Glutamatergic neuron (in vitro differentiated cells): Measurements from ENCODE around the gene ING2. TPM values are rescaled to one million over a fixed set of nuclear protein-coding genes. Genes with fewer than 3 reads are reported as not detected.
"Not testable (repeated sequence)": the region's sequence is repeated elsewhere in the genome, so short reads cannot be mapped to it uniquely, and the experiment has no call there.

ENCODE experiments used
- DNase-seq: peaks from one replicate; pipeline ENCODE4 v3.0.0; 2022
- H3K27ac Mint-ChIP-seq: one replicate; pipeline ENCODE4 v1.8.0; 2020; ENCODE audit warnings: mild to moderate bottlenecking, mixed read lengths, inconsistent platforms; ENCODE audit not compliant: unreplicated experiment
- H3K27me3 Mint-ChIP-seq: one replicate; pipeline ENCODE4 v1.8.0; 2020; ENCODE audit warnings: mild to moderate bottlenecking, moderate library complexity, mixed read lengths, inconsistent platforms; ENCODE audit not compliant: unreplicated experiment
- H3K36me3 Mint-ChIP-seq: one replicate; pipeline ENCODE4 v1.8.0; 2020; ENCODE audit warnings: mild to moderate bottlenecking, mixed read lengths, inconsistent platforms; ENCODE audit not compliant: unreplicated experiment
- H3K4me1 Mint-ChIP-seq: one replicate; pipeline ENCODE4 v1.8.0; 2020; ENCODE audit warnings: mild to moderate bottlenecking, low read depth, mixed read lengths, inconsistent platforms; ENCODE audit not compliant: unreplicated experiment
- H3K4me3 Mint-ChIP-seq: one replicate; pipeline ENCODE4 v1.8.0; 2020; ENCODE audit warnings: mild to moderate bottlenecking, mixed read lengths, inconsistent platforms; ENCODE audit not compliant: unreplicated experiment
- H3K9me3 Mint-ChIP-seq: one replicate; pipeline ENCODE4 v1.8.0; 2020; ENCODE audit warnings: mild to moderate bottlenecking, moderate library complexity, mixed read lengths, inconsistent platforms; ENCODE audit not compliant: unreplicated experiment
- long read RNA-seq: library from polyadenylated mRNA; unstranded; transcript quantifications from one replicate; pipeline ENCODE4 v2.0.0, GENCODE V29; 2020; ENCODE audit not compliant: unreplicated experiment
- total RNA-seq: library from RNA; stranded (reverse); fragmentation: NEBNext Ultra II Directional; extraction: Animal tissue kit (Norgen Biotek cat#: 25700); gene quantifications from one replicate; pipeline ENCODE4 v1.2.1, GENCODE V29; 2021; ENCODE audit not compliant: unreplicated experiment
- TF ChIP-seq, protein P1 (sequence below): fragments of 200-600 bp; sonication (generic); IDR thresholded peaks from one replicate; pipeline ENCODE4 v1.5.0; 2021; ENCODE audit not compliant: partially characterized antibody, unreplicated experiment

ING2 gene
- 4.8 TPM for total RNA-seq
- long read RNA-seq, partial matches to known transcripts, result 0 of 1 reads
- long read RNA-seq, other reads (novel, unspliced or antisense), result 0 of 1 reads

DNA sequence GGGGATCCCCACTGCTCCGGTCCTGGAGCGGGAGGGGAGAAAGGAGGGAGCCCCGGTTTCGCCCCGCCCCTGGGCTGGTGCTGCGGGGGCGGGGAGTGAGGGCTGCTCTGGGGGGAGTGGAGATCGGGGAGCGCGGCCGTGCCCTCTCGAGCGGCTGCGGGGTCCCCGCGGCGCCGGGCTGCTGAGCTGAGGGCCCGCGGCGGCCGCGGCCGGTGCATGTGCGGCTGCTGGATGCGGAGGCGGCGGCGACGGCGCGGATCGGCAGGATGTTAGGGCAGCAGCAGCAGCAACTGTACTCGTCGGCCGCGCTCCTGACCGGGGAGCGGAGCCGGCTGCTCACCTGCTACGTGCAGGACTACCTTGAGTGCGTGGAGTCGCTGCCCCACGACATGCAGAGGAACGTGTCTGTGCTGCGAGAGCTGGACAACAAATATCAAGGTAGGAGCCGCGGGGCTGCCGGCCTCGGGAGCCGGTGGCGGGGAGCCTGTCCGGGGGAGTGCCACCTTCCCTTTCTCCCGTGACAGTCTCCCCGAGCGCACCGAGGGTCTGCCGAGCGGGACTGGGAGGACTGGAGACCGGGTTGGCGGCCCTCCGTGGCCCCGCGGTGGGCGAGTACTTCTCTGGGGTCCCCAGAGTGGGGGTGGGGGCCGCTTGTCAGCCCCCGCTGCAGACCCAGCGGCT, at the start of gene ING2:
TSS of gene ING2 (plus strand) at position 129 of the 681 bp plus-strand sequence. CDS start at position 267, 138 bp downstream.
- peak within 1 kb of the TSS; percentile 90 for H3K4me3 Mint-ChIP-seq
- H3K27ac Mint-ChIP-seq, result peak within 1 kb of the TSS; percentile 86
- no peaks in the 10 kb centered on the region for H3K36me3 Mint-ChIP-seq
- DNase-seq, result peak; percentile 74
- H3K27me3 Mint-ChIP-seq, result peaks cover 8% of the 10 kb centered on the region
- H3K9me3 Mint-ChIP-seq, result peaks cover 10% of the 10 kb centered on the region
- TF ChIP-seq, protein P1, sequence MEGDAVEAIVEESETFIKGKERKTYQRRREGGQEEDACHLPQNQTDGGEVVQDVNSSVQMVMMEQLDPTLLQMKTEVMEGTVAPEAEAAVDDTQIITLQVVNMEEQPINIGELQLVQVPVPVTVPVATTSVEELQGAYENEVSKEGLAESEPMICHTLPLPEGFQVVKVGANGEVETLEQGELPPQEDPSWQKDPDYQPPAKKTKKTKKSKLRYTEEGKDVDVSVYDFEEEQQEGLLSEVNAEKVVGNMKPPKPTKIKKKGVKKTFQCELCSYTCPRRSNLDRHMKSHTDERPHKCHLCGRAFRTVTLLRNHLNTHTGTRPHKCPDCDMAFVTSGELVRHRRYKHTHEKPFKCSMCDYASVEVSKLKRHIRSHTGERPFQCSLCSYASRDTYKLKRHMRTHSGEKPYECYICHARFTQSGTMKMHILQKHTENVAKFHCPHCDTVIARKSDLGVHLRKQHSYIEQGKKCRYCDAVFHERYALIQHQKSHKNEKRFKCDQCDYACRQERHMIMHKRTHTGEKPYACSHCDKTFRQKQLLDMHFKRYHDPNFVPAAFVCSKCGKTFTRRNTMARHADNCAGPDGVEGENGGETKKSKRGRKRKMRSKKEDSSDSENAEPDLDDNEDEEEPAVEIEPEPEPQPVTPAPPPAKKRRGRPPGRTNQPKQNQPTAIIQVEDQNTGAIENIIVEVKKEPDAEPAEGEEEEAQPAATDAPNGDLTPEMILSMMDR, result no peak
- peaks cover 9% of the 10 kb centered on the region for H3K4me1 Mint-ChIP-seq

DNA sequence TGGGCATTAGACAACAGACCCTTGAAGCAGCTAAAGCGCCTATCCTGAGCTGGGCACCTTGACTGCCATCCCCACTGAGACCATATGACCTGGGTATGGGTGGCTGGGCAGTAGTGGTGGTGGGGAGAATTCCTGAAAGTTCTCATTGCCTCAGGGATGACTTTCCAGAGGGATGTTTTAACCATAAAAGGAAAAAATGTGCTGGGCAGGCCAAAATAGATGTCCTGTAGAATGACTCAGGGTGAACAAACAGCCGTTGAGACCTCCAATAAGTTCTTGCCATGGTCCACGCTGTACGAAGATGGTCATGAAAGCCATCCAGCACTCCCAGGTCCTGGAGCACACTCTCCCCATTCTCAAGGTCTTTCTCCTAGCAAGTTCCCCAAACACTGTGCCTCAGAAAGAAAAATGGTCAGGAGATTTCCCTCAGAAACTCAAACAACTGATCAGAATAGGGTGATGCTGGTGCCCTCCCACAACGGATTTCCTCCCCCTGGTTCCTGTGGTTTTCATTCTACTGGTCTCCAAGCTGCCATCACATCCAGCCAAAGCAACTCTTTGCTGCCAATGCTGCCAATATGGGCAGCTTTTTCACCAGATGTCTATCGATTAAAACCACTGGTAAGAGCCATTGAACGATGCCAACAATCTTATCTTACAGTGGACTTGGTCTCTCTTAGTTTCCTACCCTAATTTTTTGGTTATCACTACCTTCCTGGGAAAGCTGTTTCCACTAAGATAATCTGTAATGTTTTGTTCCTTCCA, 49.2 kb upstream of the ING2 start:
- DNase-seq, result no peak
- H3K27ac Mint-ChIP-seq, result no peak overlapping the region
- H3K9me3 Mint-ChIP-seq, result peaks cover 3% of the 10 kb centered on the region
- no peaks in the 10 kb centered on the region for H3K4me1 Mint-ChIP-seq
- H3K36me3 Mint-ChIP-seq, result peaks cover 11% of the 10 kb centered on the region
- H3K27me3 Mint-ChIP-seq, result no peaks in the 10 kb centered on the region
- TF ChIP-seq, protein P1, result no peak
- H3K4me3 Mint-ChIP-seq, result no peak overlapping the region

DNA sequence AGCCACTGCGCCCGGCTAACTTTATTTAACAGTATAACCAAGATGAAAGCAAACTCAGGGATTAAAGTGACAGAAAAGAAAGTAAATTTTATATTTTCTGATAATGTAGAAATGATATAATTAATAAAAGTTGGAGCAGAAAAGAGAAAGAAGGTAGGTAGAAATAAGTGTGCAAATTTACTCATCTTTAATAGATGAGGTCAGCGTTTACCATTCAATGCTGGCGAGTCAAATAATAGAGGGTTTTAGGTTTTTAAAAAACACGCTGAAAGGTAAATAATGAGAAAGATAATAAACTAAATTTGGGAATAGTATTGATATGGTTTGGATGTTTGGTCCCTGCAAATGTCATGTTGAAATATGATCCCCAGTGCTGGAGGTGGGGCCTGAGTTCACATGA, 46.9 kb upstream of the ING2 start:
- Mint-ChIP-seq H3K4me1 (no peaks in the 10 kb centered on the region), H3K9me3 (peaks cover 3% of the 10 kb centered on the region), H3K4me3 (no peak overlapping the region), H3K27ac (no peak overlapping the region), H3K27me3 (no peaks in the 10 kb centered on the region), H3K36me3 (peaks cover 11% of the 10 kb centered on the region)
- DNase-seq, result no peak
- TF ChIP-seq, protein P1, result no peak

- not testable (repeated sequence) for H3K36me3 Mint-ChIP-seq, DNase-seq, H3K27me3 Mint-ChIP-seq, H3K4me3 Mint-ChIP-seq, H3K9me3 Mint-ChIP-seq, H3K4me1 Mint-ChIP-seq, H3K27ac Mint-ChIP-seq
Observed at GRCh38 chr4:183463903-183464619, 40.8 kb upstream of the ING2 start.

- not testable (repeated sequence) for H3K27ac Mint-ChIP-seq, H3K36me3 Mint-ChIP-seq, H3K27me3 Mint-ChIP-seq, H3K9me3 Mint-ChIP-seq, DNase-seq, H3K4me3 Mint-ChIP-seq, H3K4me1 Mint-ChIP-seq
Observed at GRCh38 chr4:183465879-183466278, 39.0 kb upstream of the ING2 start.
